Endothelial cell of umbilical vein (primary cell): ENCODE results near the gene CKS1B. TPM values are rescaled to one million over a fixed set of nuclear protein-coding genes. Genes with fewer than 3 reads are reported as not detected.

ENCODE experiments used
- BruUV-seq: library from RNA; stranded (reverse); fragments of 400-500 nt; replicated peaks from 2 replicates; lab custom pipeline; 2021; lab: Mats Ljungman, UMichigan
- CTCF ChIA-PET: fragments of 300-600, 350-600 bp; sonication (Branson Sonifier 250); formaldehyde crosslinking; loops from one replicate; lab custom pipeline; 2021; ENCODE audit warnings: antibody characterized with exemption, inconsistent platforms; lab: Charles Lee
- POLR2A ChIA-PET: fragments of 300-600, 350-600 bp; sonication (Branson Sonifier 250); formaldehyde crosslinking; loops from one replicate; lab custom pipeline; 2021; ENCODE audit warnings: antibody characterized with exemption, inconsistent platforms; lab: Charles Lee
- DNase-seq: peaks from one replicate; pipeline ENCODE4 v3.0.0-alpha.2; 2011; ENCODE audit warnings: low read depth, low spot score
- FAIRE-seq: peaks from 2 replicates; lab custom pipeline; 2011; peaks lifted over from hg19 to GRCh38; lab: Jason Lieb, UNC
- H2AFZ ChIP-seq: 2 replicates; pipeline ENCODE4 v1.6.0; 2012; ENCODE audit warnings: low read depth, low read length, control low read depth, inconsistent platforms
- H3K27ac ChIP-seq: 2 replicates; pipeline ENCODE4 v1.5.1; 2011; ENCODE audit warnings: low read depth, mild to moderate bottlenecking, control low read depth, low read length, moderate library complexity; ENCODE audit not compliant: insufficient read depth
- H3K27me3 ChIP-seq, 2 experiments: 2 replicates each; pipeline versions ENCODE4 v1.6.0 to v1.6.1; 2011; ENCODE audit warnings: low read length in 2 of 2, mixed read lengths in 1 of 2; ENCODE audit not compliant: control insufficient read depth in 2 of 2, insufficient read depth in 2 of 2
- H3K36me3 ChIP-seq, 2 experiments: 2 replicates in 1 of 2; 3 replicates in 1 of 2; pipeline ENCODE4 v1.5.1; 2011; ENCODE audit warnings: low read length in 2 of 2, mild to moderate bottlenecking in 1 of 2, moderate library complexity in 1 of 2; ENCODE audit not compliant: control insufficient read depth in 2 of 2, insufficient read depth in 2 of 2; ENCODE audit errors: extremely low read depth in 1 of 2
- H3K4me1 ChIP-seq: 3 replicates; pipeline ENCODE4 v1.5.1; 2011; ENCODE audit warnings: mild to moderate bottlenecking, low read length; ENCODE audit not compliant: control insufficient read depth, insufficient read depth; ENCODE audit errors: extremely low read depth
- H3K4me2 ChIP-seq: 2 replicates; pipeline ENCODE4 v1.6.1; 2011; ENCODE audit warnings: low read length, control low read depth, mixed read lengths; ENCODE audit not compliant: insufficient read depth
- H3K4me3 ChIP-seq, 3 experiments: fragments of 200-600 bp in 1 of 3; sonication (generic), shearing (Covaris generic) in 1 of 3; replicated peaks in 1 of 3; 2 replicates each; pipeline ENCODE4 v1.5.1; 2011 to 2016; ENCODE audit warnings: control low read depth in 3 of 3, low read length in 3 of 3, mild to moderate bottlenecking in 2 of 3, inconsistent platforms in 1 of 3, low read depth in 1 of 3, moderate library complexity in 1 of 3; ENCODE audit not compliant: insufficient read depth in 1 of 3
- H3K79me2 ChIP-seq: 2 replicates; pipeline ENCODE4 v1.6.0; 2012; ENCODE audit warnings: low read length, inconsistent platforms; ENCODE audit not compliant: control insufficient read depth, insufficient read depth
- H3K9ac ChIP-seq: replicated peaks from 2 replicates; pipeline ENCODE3; 2011; ENCODE audit warnings: low read length, control low read depth; ENCODE audit not compliant: insufficient read depth; ENCODE audit errors: extremely low read depth
- H3K9me1 ChIP-seq: replicated peaks from 3 replicates; pipeline ENCODE4 v1.6.0; 2011; ENCODE audit warnings: mild to moderate bottlenecking, low read length; ENCODE audit not compliant: control insufficient read depth, insufficient read depth; ENCODE audit errors: extremely low read depth
- H3K9me3 ChIP-seq: replicated peaks from 2 replicates; pipeline ENCODE4 v1.5.1; 2012; ENCODE audit warnings: low read length, inconsistent platforms; ENCODE audit not compliant: control insufficient read depth, insufficient read depth
- H4K20me1 ChIP-seq: replicated peaks from 2 replicates; pipeline ENCODE3; 2011; ENCODE audit warnings: mild to moderate bottlenecking, low read length; ENCODE audit not compliant: control insufficient read depth, insufficient read depth; ENCODE audit errors: extremely low read depth
- EZH2 ChIP-seq: IDR thresholded peaks from 2 replicates; pipeline ENCODE4 v1.6.1; 2012; ENCODE audit warnings: borderline replicate concordance, low read depth, mild to moderate bottlenecking, moderate library complexity, low read length, inconsistent platforms; ENCODE audit not compliant: severe bottlenecking
- FOS ChIP-seq: IDR thresholded peaks from 2 replicates; pipeline ENCODE4 v1.6.1; 2011; ENCODE audit warnings: mild to moderate bottlenecking, low read length, moderate library complexity, borderline replicate concordance; ENCODE audit not compliant: insufficient read depth
- GATA2 ChIP-seq: IDR thresholded peaks from 2 replicates; pipeline ENCODE4 v1.7.0; 2011; ENCODE audit warnings: low read depth, mild to moderate bottlenecking, moderate library complexity, mixed read lengths, low read length; ENCODE audit not compliant: insufficient read length, insufficient read depth
- JUN ChIP-seq: IDR thresholded peaks from 2 replicates; pipeline ENCODE4 v1.6.1; 2011; ENCODE audit warnings: borderline replicate concordance, low read depth; ENCODE audit not compliant: insufficient read length, insufficient read depth
- MYC ChIP-seq: IDR thresholded peaks from one replicate; pipeline ENCODE4 v1.6.1; 2011; ENCODE audit warnings: mild to moderate bottlenecking, low read depth, low read length
- POLR2A ChIP-seq: IDR thresholded peaks from 2 replicates; pipeline ENCODE4 v1.6.1; 2012; ENCODE audit warnings: low read depth, mild to moderate bottlenecking, control low read depth, low read length
- POLR2AphosphoS5 ChIP-seq: IDR thresholded peaks from 2 replicates; pipeline ENCODE4 v1.6.1; 2012; ENCODE audit warnings: low read depth, mild to moderate bottlenecking, control low read depth, low read length, moderate library complexity; ENCODE audit not compliant: insufficient read depth
- dilution Hi-C: fragments of 300-500 bp; cut with MboI; formaldehyde crosslinking; loops from one replicate; pipeline ENCODE4 v1.15.0; 2019; ENCODE audit warnings: low sequenced_read_pairs; ENCODE audit not compliant: extremely low pct_ligation_motif_present
- intact Hi-C: fragments of 100-400 bp; cut with micrococcal nuclease; formaldehyde crosslinking; loops from one replicate; pipeline ENCODE4 v1.10.0; 2022
- polyA plus RNA-seq, 4 experiments: library from polyadenylated mRNA; depleted of rRNA in 3 of 4; stranded (reverse) in 3 of 4; unstranded in 1 of 4; fragments of >200 nt; gene quantifications; 2 replicates each; pipeline versions ENCODE4 v1.2.1 to v1.2.3, GENCODE V29; 2011 to 2012; ENCODE audit warnings: missing spikeins in 1 of 4
- total RNA-seq: library from RNA; stranded (reverse); gene quantifications from 2 replicates; pipeline ENCODE4 v1.2.3, GENCODE V29; 2021
- TF ChIP-seq, protein P1 (sequence below), 2 donors: IDR thresholded peaks; 1 replicate in 1 of 2; 2 replicates in 1 of 2; pipeline ENCODE4 v1.5.1; 2011; ENCODE audit warnings: low read length in 2 of 2, mild to moderate bottlenecking in 2 of 2, moderate library complexity in 2 of 2, control low read depth in 1 of 2, inconsistent platforms in 1 of 2, low read depth in 1 of 2; ENCODE audit not compliant: insufficient read depth in 1 of 2; ENCODE audit errors: extremely low read depth in 1 of 2
- TF ChIP-seq, protein P2 (sequence below): IDR thresholded peaks from 2 replicates; pipeline ENCODE4 v1.6.1; 2011; ENCODE audit not compliant: insufficient read depth, insufficient read length

CKS1B gene
- total and polyA plus RNA-seq, 2 donors (not counting 3 experiments of a cell fraction or from before 2014, with no cell fraction given): 126 to 280 TPM

DNA sequence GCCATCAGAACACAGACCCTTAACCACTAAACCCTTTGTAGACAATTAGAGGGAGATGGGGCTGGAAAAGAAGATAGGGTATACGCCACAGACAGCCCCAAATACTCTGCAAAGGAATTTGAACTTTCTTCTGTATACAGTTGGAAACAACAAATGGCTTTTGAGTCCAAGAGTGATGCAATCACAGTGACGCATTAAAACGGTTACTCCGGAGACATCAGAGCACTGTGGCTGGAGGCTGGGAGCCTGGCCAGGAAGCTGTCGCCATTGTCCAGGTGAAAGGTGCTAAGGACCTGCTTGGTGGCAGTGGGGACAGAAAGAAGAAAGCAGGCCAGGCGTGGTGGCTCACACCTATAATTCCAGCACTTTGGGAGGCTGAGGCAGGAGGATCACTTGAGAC is 12.8 kb downstream of the CKS1B start:
- no peak overlapping the region for H3K4me3 ChIP-seq
- no peaks in the 10 kb centered on the region for H4K20me1 ChIP-seq
- no peak for TF ChIP-seq FOS
- TF ChIP-seq, protein P1, sequence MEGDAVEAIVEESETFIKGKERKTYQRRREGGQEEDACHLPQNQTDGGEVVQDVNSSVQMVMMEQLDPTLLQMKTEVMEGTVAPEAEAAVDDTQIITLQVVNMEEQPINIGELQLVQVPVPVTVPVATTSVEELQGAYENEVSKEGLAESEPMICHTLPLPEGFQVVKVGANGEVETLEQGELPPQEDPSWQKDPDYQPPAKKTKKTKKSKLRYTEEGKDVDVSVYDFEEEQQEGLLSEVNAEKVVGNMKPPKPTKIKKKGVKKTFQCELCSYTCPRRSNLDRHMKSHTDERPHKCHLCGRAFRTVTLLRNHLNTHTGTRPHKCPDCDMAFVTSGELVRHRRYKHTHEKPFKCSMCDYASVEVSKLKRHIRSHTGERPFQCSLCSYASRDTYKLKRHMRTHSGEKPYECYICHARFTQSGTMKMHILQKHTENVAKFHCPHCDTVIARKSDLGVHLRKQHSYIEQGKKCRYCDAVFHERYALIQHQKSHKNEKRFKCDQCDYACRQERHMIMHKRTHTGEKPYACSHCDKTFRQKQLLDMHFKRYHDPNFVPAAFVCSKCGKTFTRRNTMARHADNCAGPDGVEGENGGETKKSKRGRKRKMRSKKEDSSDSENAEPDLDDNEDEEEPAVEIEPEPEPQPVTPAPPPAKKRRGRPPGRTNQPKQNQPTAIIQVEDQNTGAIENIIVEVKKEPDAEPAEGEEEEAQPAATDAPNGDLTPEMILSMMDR (IDR thresholded peaks at IDR 0.05; ENCODE audit: extremely low read depth in 1 of 2, insufficient read depth in 1 of 2, low read depth in 1 of 2, low read length in 2 of 2): no peak
- TF ChIP-seq JUN: no peak
- TF ChIP-seq POLR2A: no peak
- TF ChIP-seq EZH2: no peak
- TF ChIP-seq, protein P2, sequence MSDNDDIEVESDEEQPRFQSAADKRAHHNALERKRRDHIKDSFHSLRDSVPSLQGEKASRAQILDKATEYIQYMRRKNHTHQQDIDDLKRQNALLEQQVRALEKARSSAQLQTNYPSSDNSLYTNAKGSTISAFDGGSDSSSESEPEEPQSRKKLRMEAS: no peak
- no peak for TF ChIP-seq GATA2
- no peak for TF ChIP-seq MYC
- TF ChIP-seq POLR2AphosphoS5: no peak
- dilution Hi-C loops (no loop called here), intact Hi-C loops (no loop called here)
- H3K9me3 ChIP-seq: no peaks in the 10 kb centered on the region
- DNase-seq (no peak), FAIRE-seq (no peak)
- H3K27ac ChIP-seq: no peak overlapping the region
- no peaks in the 10 kb centered on the region for H3K9me1 ChIP-seq
- no TSS peak for BruUV-seq
- peaks cover 11% of the 10 kb centered on the region for H3K4me1 ChIP-seq
- ChIA-PET CTCF (interaction anchor here (1.1 to 2.3 kb wide), 6 partner anchors 9 to 30 kb away, joined by 3 to 10 read pairs (median 5); partner anchors contain the start of genes CKS1B, PYGO2 and SHC1), POLR2A (no interaction called here)
- no peaks in the 10 kb centered on the region for H3K27me3 ChIP-seq
- H2AFZ ChIP-seq: no peak overlapping the region
- H3K9ac ChIP-seq: no peak overlapping the region
- peaks cover 3 to 24% of the 10 kb centered on the region in 2 experiments for H3K36me3 ChIP-seq
- H3K4me2 ChIP-seq: no peak overlapping the region
- H3K79me2 ChIP-seq: peaks cover 18% of the 10 kb centered on the region
